Stomach (tissue), 9 donors: Measurements from ENCODE around the gene PI16. TPM values are rescaled to one million over a fixed set of nuclear protein-coding genes. Genes with fewer than 3 reads are reported as not detected.

Source experiments
- DNase-seq, 2 donors: peaks; one replicate each; pipeline versions ENCODE4 v3.0.0 to v3.0.0-alpha.2; 2013 to 2019
- H3K27ac ChIP-seq, 5 donors: fragments of 200-600 bp in 4 of 5; sonication (generic) in 4 of 5; one replicate each; pipeline ENCODE4 v1.5.1; 2013 to 2019; ENCODE audit warnings: mild to moderate bottlenecking in 1 of 5, moderate library complexity in 1 of 5
- H3K27me3 ChIP-seq, 3 donors: fragments of 200-600 bp; sonication (generic); one replicate each; pipeline ENCODE4 v1.5.1; 2017 to 2019; ENCODE audit warnings: mixed run types in 1 of 3
- H3K36me3 ChIP-seq, 4 donors: fragments of 200-600 bp; sonication (generic); 1 replicate in 3 of 4; 2 replicates in 1 of 4; pipeline ENCODE4 v1.5.1; 2016 to 2019
- H3K4me1 ChIP-seq, 4 donors: fragments of 200-600 bp; sonication (generic); one replicate each; pipeline ENCODE4 v1.5.1; 2016 to 2019
- H3K4me3 ChIP-seq, 4 donors: fragments of 200-600 bp; sonication (generic) in 3 of 4; one replicate each; pipeline ENCODE4 v1.5.1; 2016 to 2019; ENCODE audit warnings: mild to moderate bottlenecking in 1 of 4
- H3K9me3 ChIP-seq, 4 donors: fragments of 200-600 bp; sonication (generic); one replicate each; pipeline ENCODE4 v1.5.1; 2016 to 2019
- CTCF ChIP-seq, 7 experiments: fragments of 450-650 bp in 4 of 7; fragments of 200-600 bp in 3 of 7; sonication (generic) in 3 of 7; IDR thresholded peaks; one replicate each; pipeline ENCODE4 v1.5.1; 2016 to 2019; ENCODE audit warnings: antibody characterized with exemption in 7 of 7, control low read depth in 2 of 7, mild to moderate bottlenecking in 1 of 7
- EP300 ChIP-seq: sonication (generic); formaldehyde crosslinking; IDR thresholded peaks from one replicate; pipeline ENCODE4 v1.6.1; 2017; ENCODE audit warnings: antibody characterized with exemption
- POLR2A ChIP-seq, 4 donors: fragments of 450-650 bp; IDR thresholded peaks; one replicate each; pipeline ENCODE4 v1.6.1; 2016; ENCODE audit warnings: antibody characterized with exemption in 4 of 4, control low read depth in 2 of 4, mild to moderate bottlenecking in 1 of 4, moderate library complexity in 1 of 4
- POLR2AphosphoS5 ChIP-seq, 3 donors: sonication (generic); formaldehyde crosslinking; IDR thresholded peaks; one replicate each; pipeline ENCODE4 v1.6.1; 2016; ENCODE audit warnings: antibody characterized with exemption in 3 of 3
- WGBS, 5 donors: extraction: QIAGEN DNeasy Blood & Tissue Kit in 3 of 5; methylation state at CpG; one replicate each; pipeline versions ENCODE4 v1.1.5 to v1.1.7; 2013 to 2018; 5-methylcytosine and 5-hydroxymethylcytosine counted together
- intact Hi-C: fragments of 100-400 bp; cut with DNase I; formaldehyde crosslinking; loops from one replicate; pipeline ENCODE4 v1.15.1; 2023; ENCODE audit warnings: low total_unique reads
- polyA plus RNA-seq, 3 donors: library from polyadenylated mRNA; stranded (reverse); fragments of 200-250 nt; gene quantifications; one replicate each; pipeline ENCODE4 v1.2.3, GENCODE V29; 2013
- total RNA-seq, 5 donors: library from RNA; depleted of rRNA; stranded (reverse); fragments of >200 nt; gene quantifications; one replicate each; pipeline versions ENCODE4 v1.1.0 to v1.2.3, GENCODE V29; 2014 to 2016
- donor health status: healthy with polysubstance abuse.
- donor health status: Bipolar disorder and iron deficiency.
- donor health status: healthy.

The PI16 gene
- total and polyA plus RNA-seq, 8 donors, result 1.2 to 21.3 (median 3.0) TPM; not detected in 2

GRCh38 chr6:36971921-36972673 is 17.6 kb downstream of the PI16 start:
- intact Hi-C loops, result no loop called here
- H3K4me1 ChIP-seq, result peaks cover 0 to 34% (median 7%) of the 10 kb centered on the region in 4 donors
- no peak for DNase-seq
- H3K27ac ChIP-seq, result no peak overlapping the region
- no peak overlapping the region for H3K4me3 ChIP-seq
- no peaks in the 10 kb centered on the region for H3K27me3 ChIP-seq
- TF ChIP-seq POLR2AphosphoS5 (IDR thresholded peaks at IDR 0.05), result no peak
- TF ChIP-seq CTCF (IDR thresholded peaks at IDR 0.05), result no peak
- peaks cover 98 to 100% (median 100%) of the 10 kb centered on the region in 4 donors for H3K36me3 ChIP-seq
- H3K9me3 ChIP-seq, result no peaks in the 10 kb centered on the region
- 78 to 85% (median 83%) methylated on average over 9 to 14 of the region's 14 CpGs for WGBS, 5 donors

GRCh38 chr6:36973190-36973589 is 18.7 kb downstream of the PI16 start:
- WGBS, 5 donors, result 79 to 96% (median 90%) methylated on average over 1 of the region's 1 CpG
- no peak overlapping the region for H3K27ac ChIP-seq
- H3K36me3 ChIP-seq, result peaks cover 100% of the 10 kb centered on the region in 4 donors

GRCh38 chr6:36973647-36974046 is 19.1 kb downstream of the PI16 start:
- TF ChIP-seq POLR2A (IDR thresholded peaks at IDR 0.05) (no peak), EP300 (no peak), POLR2AphosphoS5 (IDR thresholded peaks at IDR 0.05) (no peak), CTCF (IDR thresholded peaks at IDR 0.05) (no peak)
- no peaks in the 10 kb centered on the region for H3K27me3 ChIP-seq
- intact Hi-C loops, result no loop called here
- no peaks in the 10 kb centered on the region for H3K9me3 ChIP-seq
- no peak for DNase-seq
- peaks cover 0 to 30% (median 9%) of the 10 kb centered on the region in 4 donors for H3K4me1 ChIP-seq
- 68 to 96% (median 91%) methylated on average over 4 of the region's 4 CpGs for WGBS, 5 donors
- H3K36me3 ChIP-seq, result peaks cover 99 to 100% (median 100%) of the 10 kb centered on the region in 4 donors
- no peak overlapping the region for H3K4me3 ChIP-seq
- no peak overlapping the region for H3K27ac ChIP-seq

More at GRCh38 chr6:36973190-36973589, 18.7 kb downstream of the PI16 start:
- Histone ChIP-seq H3K27me3 (no peaks in the 10 kb centered on the region), H3K9me3 (no peaks in the 10 kb centered on the region), H3K4me1 (peaks cover 0 to 29% (median 7%) of the 10 kb centered on the region in 4 donors), H3K4me3 (no peak overlapping the region)
- intact Hi-C loops, result no loop called here
- TF ChIP-seq POLR2AphosphoS5 (IDR thresholded peaks at IDR 0.05) (no peak), CTCF (IDR thresholded peaks at IDR 0.05) (no peak), POLR2A (IDR thresholded peaks at IDR 0.05) (no peak), EP300 (no peak)
- no peak for DNase-seq

GRCh38 chr6:36975231-36976006 is 20.9 kb downstream of the PI16 start:
- no peak for DNase-seq
- no peaks in the 10 kb centered on the region for H3K27me3 ChIP-seq
- no peak overlapping the region for H3K27ac ChIP-seq
- H3K4me1 ChIP-seq, result peaks cover 11 to 29% (median 18%) of the 10 kb centered on the region in 4 donors
- no peak for TF ChIP-seq EP300
- WGBS, 5 donors, result 77 to 94% (median 93%) methylated on average over 7 of the region's 7 CpGs
- no peaks in the 10 kb centered on the region for H3K9me3 ChIP-seq
- intact Hi-C loops, result no loop called here
- no peak overlapping the region for H3K4me3 ChIP-seq
- peaks cover 81 to 97% (median 85%) of the 10 kb centered on the region in 4 donors for H3K36me3 ChIP-seq
